GM21447 (cell line): ENCODE measurements around the gene ENGASE.

Experiments
- ATAC-seq: cut with Tn5 transposase; IDR thresholded peaks from one replicate; pipeline ENCODE4 v1.9.1; 2021; ENCODE audit not compliant: unreplicated experiment

The ENGASE gene

DNA sequence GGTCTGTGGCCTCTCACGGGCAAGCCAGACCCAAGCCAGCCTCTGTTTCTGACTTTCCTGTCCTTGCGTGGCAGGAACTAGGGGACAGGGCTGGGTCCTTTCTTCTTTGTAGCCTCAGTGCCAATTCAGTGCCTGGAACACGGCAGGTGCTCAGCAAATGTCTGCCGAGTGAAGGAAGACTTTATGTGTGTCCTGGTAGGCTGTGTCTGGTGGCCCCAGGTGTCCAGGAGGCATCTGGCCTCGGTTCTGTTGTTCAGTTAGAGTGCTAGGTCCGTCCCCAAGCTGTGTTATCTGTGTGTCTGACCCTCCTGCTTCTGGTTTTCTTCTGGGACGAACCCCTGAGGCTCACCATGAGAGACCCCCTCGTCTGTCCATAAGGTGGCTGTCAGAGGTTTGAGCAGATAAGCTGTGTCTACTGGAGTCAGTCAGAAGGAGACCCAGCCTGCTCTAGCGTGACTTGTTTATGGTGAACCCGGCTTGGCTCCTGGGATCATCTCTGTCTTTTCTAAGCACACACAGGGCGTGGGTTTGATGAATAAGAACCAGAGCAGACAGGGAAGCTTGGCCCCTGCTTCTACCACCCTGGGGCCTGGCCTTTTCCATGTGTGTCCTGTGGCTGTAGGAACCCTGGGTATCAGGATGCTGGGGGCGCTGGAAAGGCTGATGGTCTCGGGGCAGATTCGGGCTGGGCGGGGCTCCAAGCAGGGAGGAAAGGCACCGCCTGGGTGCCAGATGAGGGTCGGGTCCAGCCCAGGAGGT lies 39.3 kb downstream of the ENGASE start:
- no peak for ATAC-seq

DNA sequence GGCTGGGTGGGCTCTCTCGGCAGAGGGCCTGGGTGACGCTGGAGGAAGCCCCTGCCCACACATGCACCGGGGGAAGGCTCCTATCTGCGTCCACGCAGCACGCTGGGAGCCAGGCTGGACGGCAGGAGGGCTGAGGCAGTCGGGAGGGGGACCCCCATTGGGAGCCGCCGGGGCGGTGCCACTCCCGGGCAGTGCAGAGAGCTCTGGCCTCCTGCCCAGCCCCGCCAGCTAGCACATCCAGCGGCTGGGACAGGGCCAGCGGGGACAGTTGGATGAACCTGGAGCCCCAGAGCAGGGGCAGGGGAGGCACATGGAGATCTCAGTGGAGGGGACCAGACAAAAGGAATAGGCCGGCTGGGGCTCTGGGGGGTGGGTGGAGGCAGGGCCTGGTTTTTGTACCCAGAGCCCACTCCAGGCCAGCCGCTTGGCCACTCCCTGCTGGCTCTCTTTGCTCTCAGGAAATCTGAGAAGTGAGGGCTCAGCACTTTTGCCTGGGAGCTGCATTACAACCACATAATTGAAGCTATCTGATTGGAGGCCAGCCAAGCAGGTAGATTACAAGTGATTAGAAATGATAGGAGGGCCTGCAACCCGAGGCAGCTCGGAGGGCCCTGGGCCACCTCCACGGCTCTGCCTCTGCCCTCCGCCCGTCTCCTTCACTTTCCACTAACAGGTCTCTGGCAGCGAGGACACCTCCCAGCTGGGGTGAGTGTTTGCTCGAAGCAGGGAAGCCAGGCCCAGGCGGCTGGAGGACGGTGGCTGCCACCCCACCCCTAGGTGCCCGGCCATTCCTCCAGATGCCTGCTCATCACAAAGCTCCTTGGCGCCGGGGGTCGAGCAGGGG lies 40.1 kb downstream of the ENGASE start:
- no peak for ATAC-seq

DNA sequence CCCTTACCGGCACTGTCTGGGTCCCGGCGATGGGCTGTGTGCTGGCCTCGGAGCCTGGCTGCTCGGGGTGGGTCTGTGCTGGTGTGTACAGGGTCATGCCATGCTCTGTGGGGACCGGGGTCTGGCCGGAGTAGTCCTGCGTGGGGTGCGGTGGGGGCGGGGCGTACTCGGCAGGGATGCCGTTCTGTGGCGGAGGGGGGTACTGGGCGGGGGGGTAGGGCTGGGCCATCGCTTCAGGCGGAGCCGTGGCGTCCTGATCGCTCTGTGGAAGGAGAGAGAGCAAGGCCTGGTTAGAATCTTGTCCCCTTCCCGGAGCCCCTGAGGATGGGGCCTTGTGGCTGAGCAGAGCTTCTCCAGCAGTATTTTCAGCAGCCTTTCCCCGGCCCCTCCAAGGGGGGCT lies 40.9 kb downstream of the ENGASE start:
- no peak for ATAC-seq

DNA sequence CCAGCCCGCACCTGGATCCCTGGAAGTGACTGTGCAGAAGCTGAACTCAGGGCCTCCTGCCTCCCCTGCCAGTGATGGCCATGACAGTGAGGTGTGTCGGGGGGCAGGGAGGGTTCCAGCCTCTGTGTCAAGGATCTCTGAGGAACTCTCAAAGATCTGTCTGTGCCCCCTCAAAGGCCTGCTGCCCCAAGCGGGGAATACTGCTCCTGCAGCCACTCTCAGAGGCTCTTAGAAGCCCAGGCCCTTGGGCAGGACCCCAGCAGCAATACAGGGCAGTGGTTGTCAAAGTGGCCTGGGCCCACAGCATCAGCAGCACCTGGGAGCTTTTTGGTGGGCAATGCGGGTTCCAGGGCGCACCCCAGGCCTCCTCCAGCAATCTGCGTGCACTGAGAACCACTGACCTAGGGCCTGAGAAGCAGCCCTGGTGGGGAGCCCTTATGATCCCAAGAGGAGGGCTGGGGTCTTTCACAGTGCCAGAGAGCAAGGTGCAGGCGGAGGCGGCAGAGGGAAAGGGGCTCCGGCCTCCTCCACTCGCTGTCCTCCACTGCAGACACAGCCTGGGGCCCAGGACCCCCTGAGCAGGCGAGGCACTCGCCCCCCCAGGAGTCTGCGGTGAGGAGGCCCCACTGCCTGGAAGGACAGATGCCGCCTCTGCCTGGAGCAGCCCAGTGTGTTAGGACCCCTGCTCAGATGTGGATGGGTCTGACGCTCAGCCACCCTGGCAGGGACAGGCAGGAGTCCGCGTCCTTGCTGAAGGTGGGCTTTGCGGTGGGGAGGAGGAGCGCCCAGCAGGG lies 42.1 kb downstream of the ENGASE start:
- ATAC-seq, result no peak

DNA sequence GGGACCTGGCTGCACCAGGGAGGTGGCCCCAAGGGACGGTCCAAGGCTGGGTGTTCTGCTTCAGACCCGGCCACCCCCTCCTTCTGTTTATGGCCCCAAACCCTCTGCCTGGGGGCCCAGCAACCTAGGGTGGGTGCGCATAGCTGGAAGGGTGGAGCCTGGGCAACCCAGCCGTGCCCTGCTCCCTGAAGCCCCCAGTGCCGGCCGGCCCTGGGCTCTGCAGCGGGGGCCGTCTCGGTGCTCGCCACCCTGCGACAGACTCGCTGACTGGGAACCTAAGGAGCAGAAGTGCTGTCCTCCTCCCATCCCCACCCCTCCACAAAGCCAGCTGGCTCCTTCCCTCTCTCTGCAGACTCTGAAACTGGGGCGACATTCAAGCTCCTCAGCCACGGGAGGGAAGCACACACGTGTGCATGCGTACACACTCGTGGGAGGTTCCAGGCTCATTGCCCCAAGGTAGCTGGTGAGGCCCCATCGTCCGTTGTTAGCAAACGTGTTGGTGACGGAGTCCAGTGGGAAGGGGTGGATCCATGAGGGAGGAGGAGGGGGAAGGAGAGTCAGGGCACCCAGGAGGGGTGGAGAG lies 43.4 kb downstream of the ENGASE start:
- no peak for ATAC-seq

DNA sequence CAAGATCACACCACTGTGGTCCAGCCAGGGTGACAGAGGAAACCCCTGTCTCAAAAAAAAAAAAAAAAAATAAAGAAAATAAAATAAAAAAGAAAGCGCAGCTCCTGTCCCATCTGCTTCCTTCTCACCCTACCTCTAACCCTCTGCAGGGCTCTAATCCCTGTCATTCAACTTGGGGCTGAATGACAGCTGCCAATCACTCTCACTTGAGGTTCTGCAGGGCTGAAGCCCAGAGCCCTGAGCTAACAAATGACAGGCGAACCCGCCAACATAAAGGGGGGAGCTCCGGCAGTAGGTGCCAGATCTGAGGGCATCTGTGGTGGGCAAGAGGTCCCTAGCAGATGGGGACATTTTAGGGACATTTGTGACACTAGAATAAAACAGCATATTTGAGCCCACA lies 44.3 kb downstream of the ENGASE start:
- no peak for ATAC-seq

DNA sequence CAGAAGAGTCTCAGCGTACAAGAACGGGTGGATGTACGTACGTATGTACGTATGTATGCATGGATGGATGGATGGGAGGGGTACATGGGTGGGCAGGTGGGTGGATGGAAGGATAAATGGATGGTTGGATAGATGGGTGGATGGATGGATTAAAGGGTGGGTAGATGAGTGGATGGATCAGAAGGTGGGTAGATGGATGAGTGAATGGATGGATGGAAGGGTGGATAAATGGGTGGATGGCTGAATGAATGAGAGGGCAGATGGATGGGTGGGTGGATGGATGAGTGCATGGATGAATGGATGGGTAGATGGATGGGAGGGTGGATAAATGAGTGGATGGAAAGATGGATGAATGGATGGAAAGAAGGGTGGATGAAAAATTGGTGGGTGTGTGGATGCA lies 45.6 kb downstream of the ENGASE start:
- ATAC-seq, result no peak

DNA sequence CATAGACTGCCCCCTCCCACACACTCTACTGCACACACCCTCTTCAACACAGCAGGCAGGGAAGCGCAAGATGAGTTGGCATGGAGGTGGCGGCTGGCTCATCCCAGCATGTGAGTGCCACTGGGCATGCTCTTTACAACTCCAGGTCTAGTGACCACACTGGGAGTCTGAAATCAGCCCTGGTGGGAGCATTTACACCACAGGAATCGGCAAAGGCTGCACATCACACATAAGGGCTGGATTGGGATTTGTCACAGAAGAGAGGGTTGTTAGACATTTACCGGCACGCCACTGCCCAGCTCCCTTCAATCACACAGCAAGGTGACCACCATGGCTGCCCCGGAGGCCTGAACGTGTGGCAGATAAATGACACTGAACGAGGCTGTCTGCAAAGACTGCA lies 49.4 kb downstream of the ENGASE start:
- ATAC-seq, result no peak

DNA sequence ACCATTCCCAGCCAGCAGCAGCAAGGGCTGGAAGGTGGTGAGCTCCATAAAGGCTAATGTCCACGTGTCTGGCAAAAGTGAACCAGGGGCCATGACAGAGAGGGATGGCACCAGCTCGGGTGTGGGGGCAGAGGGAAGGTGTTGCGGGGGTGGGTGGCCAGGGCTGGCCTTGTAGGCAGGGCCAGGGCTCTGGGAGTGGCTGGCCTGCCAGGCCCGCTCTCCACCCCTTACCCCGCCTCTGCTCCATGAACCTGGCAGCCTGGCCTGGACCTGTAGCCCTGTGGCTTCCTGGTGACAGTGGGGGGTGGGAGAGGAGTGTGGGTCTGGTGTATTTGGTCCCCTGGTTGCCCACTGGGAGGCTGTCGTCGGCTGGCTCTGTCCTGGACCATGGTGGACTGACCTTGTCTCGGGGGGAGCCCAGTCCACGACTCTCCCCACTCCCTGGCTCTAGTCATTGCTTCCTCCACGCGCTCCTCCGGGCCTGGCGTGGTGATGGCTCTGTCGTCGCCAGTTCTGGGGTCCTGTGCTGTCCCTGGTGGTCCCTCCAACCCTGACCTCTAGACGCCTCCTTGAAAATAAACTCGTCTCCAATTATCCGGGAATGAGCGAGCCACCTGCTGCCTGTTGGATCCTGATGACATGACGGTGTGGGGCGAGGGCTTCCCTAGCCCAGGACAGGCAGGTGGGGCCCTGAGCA lies 50.0 kb downstream of the ENGASE start:
- ATAC-seq, result no peak

DNA sequence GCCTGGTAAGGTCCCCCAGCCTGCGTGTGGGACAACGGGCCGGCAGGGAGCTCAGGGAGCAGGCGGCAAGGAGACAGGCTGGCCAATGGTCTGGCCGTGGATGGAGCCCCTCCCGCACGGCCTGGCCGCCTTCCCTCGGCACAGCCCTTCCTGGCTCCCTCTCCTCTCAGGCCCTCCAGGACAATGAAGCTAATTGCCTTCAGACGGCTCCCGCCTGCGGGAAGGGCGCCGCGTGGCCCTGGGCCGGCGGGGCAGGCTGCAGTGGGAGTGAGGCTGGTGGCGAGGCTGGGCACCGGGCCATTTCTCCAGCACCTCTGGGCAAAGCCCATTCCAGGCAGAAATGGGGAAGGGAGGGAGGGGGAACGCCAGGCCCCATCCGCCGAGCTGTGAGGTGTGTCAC lies 50.9 kb downstream of the ENGASE start:
- no peak for ATAC-seq

DNA sequence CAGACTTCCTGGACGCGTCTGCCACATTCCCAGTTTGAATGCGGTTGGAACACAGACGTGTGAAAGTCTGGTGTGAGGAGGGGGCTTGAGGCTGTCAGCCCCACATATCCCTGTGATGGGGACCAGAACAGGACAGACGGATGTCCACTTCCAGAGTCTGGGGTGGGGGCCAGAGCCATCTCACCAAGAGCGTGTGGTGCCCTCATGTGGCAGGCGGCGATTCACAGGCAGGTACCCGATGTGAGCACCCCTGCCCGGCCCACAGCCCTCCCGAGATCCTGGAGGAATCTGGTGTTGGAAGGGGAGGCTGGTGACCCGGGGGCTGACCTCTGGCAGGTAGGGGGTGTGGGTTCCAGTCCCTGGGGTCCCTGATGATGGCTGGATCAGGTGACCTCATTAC lies 51.5 kb downstream of the ENGASE start:
- no peak for ATAC-seq

DNA sequence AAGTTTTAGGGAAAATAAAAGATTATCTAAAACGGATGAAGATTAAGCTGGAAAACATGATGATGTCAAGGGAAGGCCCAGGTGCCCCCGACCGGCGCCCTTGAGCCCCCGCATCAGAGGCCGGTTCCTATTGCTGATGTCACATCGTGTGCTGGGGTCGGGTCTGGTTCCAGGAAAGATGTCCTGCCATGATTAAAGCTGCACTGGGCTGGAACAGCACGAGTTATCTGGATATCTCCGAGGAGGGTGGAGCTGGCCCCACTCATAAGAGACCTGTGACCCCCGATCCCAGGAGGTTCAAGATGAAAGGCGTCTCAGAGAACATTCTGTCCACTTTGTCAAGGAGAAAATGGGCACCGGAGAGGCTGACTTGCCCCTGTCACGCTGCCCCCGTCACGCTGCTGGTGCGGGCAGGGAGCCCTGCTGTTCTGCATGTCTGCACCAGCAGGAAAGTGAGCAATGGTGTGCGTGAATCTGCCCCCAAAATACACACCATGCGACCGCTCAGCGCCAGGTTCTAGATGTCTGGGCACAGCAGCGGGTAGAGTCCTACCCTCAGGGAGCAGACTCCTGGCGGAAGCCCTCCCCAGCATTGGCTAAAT lies 53.0 kb downstream of the ENGASE start:
- ATAC-seq, result no peak

DNA sequence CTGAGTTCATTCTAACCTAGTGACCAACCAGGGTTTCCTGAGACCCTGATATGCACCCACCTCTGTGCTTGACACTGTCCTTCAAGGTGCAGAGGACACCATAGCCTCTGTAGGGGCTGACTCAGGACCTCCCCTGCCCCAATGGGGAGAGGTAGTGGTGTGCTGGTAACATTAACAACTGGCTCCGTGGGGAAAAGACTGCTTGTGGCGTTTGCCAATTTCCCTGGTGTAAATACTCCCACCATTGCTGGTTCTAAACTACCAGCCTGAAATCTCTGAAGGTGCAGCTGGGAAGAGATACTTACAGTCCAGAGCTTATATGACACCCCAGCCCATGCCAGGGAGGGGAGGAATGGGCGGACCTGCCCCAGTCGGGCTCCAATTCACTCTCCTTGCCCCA lies 54.9 kb downstream of the ENGASE start:
- no peak for ATAC-seq

DNA sequence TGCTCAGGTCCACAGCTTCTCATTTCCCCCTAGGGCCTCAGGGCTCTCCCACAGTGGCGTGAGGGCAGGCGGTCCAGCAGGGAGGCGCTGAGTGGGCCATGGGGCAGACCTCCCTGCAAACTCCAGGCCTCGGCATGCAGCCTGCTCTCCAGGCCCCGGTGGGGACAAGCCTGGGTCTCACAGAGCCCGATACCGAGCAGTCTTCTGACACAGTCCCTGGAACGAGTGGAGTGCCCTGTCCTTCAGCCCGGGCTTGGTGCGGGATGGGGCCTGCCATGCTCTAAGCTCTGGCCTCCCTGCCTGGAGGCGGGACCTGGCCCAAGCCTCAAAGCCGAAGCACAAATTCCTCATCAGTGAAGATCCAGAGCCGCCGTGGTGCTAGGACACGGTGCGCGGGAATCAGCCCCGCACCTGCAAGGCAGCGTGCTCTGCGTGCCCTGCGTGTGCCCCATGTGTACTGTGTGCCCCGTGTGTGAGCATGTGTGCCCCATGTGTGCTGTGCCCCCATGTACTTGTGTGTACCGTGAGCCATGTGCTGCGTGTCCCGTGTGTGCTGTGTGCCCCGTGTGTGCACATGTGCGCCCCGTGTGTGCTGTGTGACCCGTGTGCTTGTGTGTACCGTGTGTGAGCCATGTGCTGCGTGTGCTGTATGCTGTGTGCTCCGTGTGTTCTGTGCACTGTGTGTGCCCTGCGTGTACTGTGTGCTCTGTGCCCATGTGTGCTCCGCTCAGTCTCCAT lies 56.1 kb downstream of the ENGASE start:
- no peak for ATAC-seq

DNA sequence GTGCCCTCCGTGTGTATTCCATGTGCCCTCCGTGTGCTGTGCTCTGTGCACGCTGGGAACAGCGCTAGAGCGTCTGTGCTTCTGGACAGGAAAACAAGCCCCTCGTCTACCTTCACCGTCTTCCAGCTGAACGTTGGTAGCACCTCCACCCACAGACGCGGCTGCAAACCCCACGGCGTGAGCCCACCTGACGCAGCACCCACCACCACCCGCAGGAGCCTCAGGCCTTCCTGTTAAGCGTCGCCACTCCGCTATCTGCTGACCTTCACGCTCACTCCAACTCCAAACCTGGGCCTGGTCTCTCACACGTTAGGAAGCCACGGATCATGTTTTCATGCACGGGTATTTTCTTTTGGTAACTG lies 56.6 kb downstream of the ENGASE start:
- ATAC-seq, result no peak

DNA sequence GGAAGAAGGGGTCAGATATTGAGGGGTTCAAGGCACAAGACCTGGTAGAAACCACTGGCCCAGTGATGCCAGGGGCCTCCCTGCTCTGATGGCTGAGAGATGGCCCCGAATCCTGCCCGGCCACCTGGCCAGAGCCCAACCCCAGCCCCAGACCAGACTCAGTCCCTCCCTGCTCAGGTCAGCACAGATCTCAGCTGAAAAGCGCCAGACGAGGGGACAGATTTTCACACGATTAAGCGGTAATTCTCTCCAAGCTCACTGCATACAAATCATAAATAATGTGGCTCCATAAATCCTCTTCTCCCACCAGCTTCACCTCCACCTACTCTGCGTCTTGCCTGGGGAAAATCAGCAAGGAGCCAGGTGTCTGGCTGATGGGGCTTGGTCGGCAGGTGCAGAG lies 57.1 kb downstream of the ENGASE start:
- no peak for ATAC-seq

DNA sequence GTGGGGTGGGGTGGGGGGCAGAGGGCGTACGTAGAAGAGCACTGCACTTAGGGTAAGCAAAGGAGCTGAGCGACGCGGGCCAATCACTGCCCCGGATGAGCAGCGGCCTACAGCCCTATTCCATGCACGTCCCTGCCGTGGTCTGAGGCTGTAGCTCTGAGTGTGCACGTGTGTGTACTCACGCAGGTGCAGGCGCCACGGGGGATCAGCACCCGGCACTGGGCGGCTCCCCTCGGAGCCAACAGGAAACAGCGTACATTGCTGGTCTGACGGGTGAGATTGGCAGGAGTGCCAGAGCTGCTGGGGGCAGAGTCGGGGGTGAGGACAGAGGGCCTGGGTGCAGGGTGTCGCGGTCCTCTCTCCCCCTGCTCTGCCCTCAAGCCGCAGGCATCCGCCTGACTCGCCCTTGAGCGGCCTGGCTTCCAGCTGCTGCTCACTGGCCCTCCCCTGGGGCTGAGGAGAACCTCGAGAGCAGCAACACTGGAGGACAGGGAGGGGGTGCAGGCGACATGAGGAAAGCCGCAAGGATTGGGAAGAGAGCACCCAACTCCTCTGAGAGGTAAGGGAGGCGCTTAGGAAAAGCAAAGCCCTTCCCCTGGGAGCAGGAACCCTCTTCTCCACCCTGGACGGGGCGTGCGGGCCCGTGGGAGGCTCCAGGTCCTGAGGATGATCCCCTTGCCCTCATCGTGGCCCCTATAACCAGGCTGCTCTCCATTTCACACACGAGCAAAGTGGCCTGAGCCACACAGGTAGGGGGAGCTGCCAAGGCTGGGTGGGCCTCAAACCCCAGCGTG lies 57.8 kb downstream of the ENGASE start:
- no peak for ATAC-seq

DNA sequence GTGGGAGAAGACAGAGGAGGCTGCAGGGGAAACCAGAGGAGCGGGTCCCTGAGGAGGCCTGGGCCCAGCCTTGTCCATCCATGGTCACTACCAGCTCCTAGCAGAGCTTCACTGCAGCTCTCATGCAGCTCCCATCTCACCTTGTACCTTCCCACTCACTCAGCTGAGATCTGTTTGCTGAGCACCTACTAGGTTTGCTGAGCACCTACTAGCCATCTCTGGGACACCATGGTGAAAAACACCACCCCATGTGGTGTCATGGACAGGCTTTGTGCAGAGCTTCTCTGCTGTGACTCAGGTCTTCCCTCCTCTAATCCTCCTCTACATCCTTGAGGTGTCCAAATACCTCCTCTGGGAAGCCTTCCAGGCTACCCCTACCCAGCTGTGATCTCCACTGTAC lies 58.6 kb downstream of the ENGASE start:
- ATAC-seq, result no peak

DNA sequence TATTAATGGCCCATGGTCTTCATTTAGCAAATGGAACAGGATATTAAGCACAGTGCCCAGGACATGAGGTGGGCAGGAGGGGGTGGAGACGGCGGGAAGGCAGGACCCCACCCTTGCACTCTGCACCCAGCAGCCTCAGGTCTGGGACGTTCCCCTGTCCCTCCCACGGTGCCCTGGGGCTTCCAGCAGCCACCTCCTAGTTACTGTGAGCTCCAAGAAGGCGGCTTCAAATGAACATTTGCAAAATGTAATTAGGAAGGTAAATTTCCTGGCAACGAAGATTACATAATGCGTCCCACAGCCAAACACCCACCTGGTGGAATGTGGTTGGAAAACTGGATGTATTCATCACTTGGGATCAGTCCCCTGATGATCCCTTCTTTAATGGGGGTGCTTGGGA lies 59.4 kb downstream of the ENGASE start:
- ATAC-seq, result no peak
